Stimulated activated naive CD8-positive, alpha-beta T cell treated with anti-CD3 and anti-CD28 coated beads, Interleukin-15, Interleukin-2, amounts not matched to agents 100 ng/mL and 50 ng/mL, for 24 hours (primary cell): ENCODE results near the gene GPR32.
"Not testable (repeated sequence)": the region's sequence is repeated elsewhere in the genome, so short reads cannot be mapped to it uniquely, and the experiment has no call there.

Experiments
- H3K27ac Mint-ChIP-seq: one replicate; pipeline ENCODE4 v1.8.0; 2021; ENCODE audit warnings: mild to moderate bottlenecking, mixed read lengths
- H3K27me3 Mint-ChIP-seq: one replicate; pipeline ENCODE4 v1.8.0; 2021; ENCODE audit warnings: mixed read lengths
- H3K36me3 Mint-ChIP-seq: one replicate; pipeline ENCODE4 v1.8.0; 2021; ENCODE audit warnings: low read depth, mixed read lengths
- H3K4me1 Mint-ChIP-seq: one replicate; pipeline ENCODE4 v1.8.0; 2021; ENCODE audit warnings: low read depth, mixed read lengths
- H3K4me3 Mint-ChIP-seq: one replicate; pipeline ENCODE4 v1.8.0; 2021; ENCODE audit warnings: mild to moderate bottlenecking, mixed read lengths
- H3K9me3 Mint-ChIP-seq: one replicate; pipeline ENCODE4 v1.8.0; 2021; ENCODE audit warnings: mixed read lengths

GPR32 gene

GRCh38 chr19:50764409-50764808 lies 5.9 kb upstream of the GPR32 start:
- no peaks in the 10 kb centered on the region for H3K36me3 Mint-ChIP-seq
- no peak overlapping the region for H3K4me3 Mint-ChIP-seq
- H3K4me1 Mint-ChIP-seq: no peaks in the 10 kb centered on the region
- no peak overlapping the region for H3K27ac Mint-ChIP-seq
- no peaks in the 10 kb centered on the region for H3K9me3 Mint-ChIP-seq
- H3K27me3 Mint-ChIP-seq: peaks cover 24% of the 10 kb centered on the region

GRCh38 chr19:50766746-50767145 lies 3.5 kb upstream of the GPR32 start:
- H3K27ac Mint-ChIP-seq, H3K9me3 Mint-ChIP-seq, H3K36me3 Mint-ChIP-seq, H3K4me1 Mint-ChIP-seq, H3K4me3 Mint-ChIP-seq: not testable (repeated sequence)
- peaks cover 27% of the 10 kb centered on the region for H3K27me3 Mint-ChIP-seq

GRCh38 chr19:50767263-50767662 lies 3.0 kb upstream of the GPR32 start:
- not testable (repeated sequence) for H3K4me3 Mint-ChIP-seq, H3K27ac Mint-ChIP-seq, H3K9me3 Mint-ChIP-seq, H3K36me3 Mint-ChIP-seq, H3K4me1 Mint-ChIP-seq
- peaks cover 27% of the 10 kb centered on the region for H3K27me3 Mint-ChIP-seq

GRCh38 chr19:50768277-50768676 lies 2.0 kb upstream of the GPR32 start:
- H3K9me3 Mint-ChIP-seq: no peaks in the 10 kb centered on the region
- H3K4me3 Mint-ChIP-seq: no peak overlapping the region
- peaks cover 27% of the 10 kb centered on the region for H3K27me3 Mint-ChIP-seq
- H3K4me1 Mint-ChIP-seq: no peaks in the 10 kb centered on the region
- no peaks in the 10 kb centered on the region for H3K36me3 Mint-ChIP-seq
- H3K27ac Mint-ChIP-seq: no peak overlapping the region

- no peaks in the 10 kb centered on the region for H3K4me1 Mint-ChIP-seq
- H3K36me3 Mint-ChIP-seq: no peaks in the 10 kb centered on the region
- peaks cover 36% of the 10 kb centered on the region for H3K27me3 Mint-ChIP-seq
- no peak overlapping the region for H3K4me3 Mint-ChIP-seq
- H3K27ac Mint-ChIP-seq: no peak overlapping the region
- H3K9me3 Mint-ChIP-seq: no peaks in the 10 kb centered on the region
Measured at GRCh38 chr19:50770888-50771287, 624 bp downstream of the GPR32 start.

GRCh38 chr19:50772476-50772875 lies 2.2 kb downstream of the GPR32 start:
- Mint-ChIP-seq H3K9me3 (no peaks in the 10 kb centered on the region), H3K36me3 (no peaks in the 10 kb centered on the region), H3K27me3 (peaks cover 40% of the 10 kb centered on the region), H3K4me3 (no peak overlapping the region), H3K27ac (no peak overlapping the region), H3K4me1 (no peaks in the 10 kb centered on the region)

GRCh38 chr19:50772912-50773311 lies 2.6 kb downstream of the GPR32 start:
- not testable (repeated sequence) for H3K4me3 Mint-ChIP-seq, H3K36me3 Mint-ChIP-seq, H3K27ac Mint-ChIP-seq, H3K4me1 Mint-ChIP-seq, H3K9me3 Mint-ChIP-seq
- peaks cover 42% of the 10 kb centered on the region for H3K27me3 Mint-ChIP-seq

- H3K27ac Mint-ChIP-seq, H3K4me1 Mint-ChIP-seq, H3K4me3 Mint-ChIP-seq, H3K36me3 Mint-ChIP-seq, H3K9me3 Mint-ChIP-seq: not testable (repeated sequence)
- peaks cover 42% of the 10 kb centered on the region for H3K27me3 Mint-ChIP-seq
Measured at GRCh38 chr19:50773454-50773853, 3.2 kb downstream of the GPR32 start.

GRCh38 chr19:50776131-50776530 lies 5.9 kb downstream of the GPR32 start:
- Mint-ChIP-seq H3K9me3 (no peaks in the 10 kb centered on the region), H3K36me3 (no peaks in the 10 kb centered on the region), H3K4me3 (no peak overlapping the region), H3K27me3 (peaks cover 65% of the 10 kb centered on the region), H3K4me1 (peaks cover 4% of the 10 kb centered on the region), H3K27ac (no peak overlapping the region)

GRCh38 chr19:50777261-50777660 lies 7.0 kb downstream of the GPR32 start:
- no peak overlapping the region for H3K4me3 Mint-ChIP-seq
- no peak overlapping the region for H3K27ac Mint-ChIP-seq
- peaks cover 66% of the 10 kb centered on the region for H3K27me3 Mint-ChIP-seq
- no peaks in the 10 kb centered on the region for H3K9me3 Mint-ChIP-seq
- peaks cover 4% of the 10 kb centered on the region for H3K4me1 Mint-ChIP-seq
- H3K36me3 Mint-ChIP-seq: no peaks in the 10 kb centered on the region

- Mint-ChIP-seq H3K27me3 (peaks cover 72% of the 10 kb centered on the region), H3K4me3 (no peak overlapping the region), H3K4me1 (peaks cover 4% of the 10 kb centered on the region), H3K36me3 (no peaks in the 10 kb centered on the region), H3K9me3 (no peaks in the 10 kb centered on the region), H3K27ac (no peak overlapping the region)
Measured at GRCh38 chr19:50777830-50778303, 7.6 kb downstream of the GPR32 start.

- Mint-ChIP-seq H3K4me3 (no peak overlapping the region), H3K27ac (no peak overlapping the region), H3K36me3 (no peaks in the 10 kb centered on the region), H3K9me3 (no peaks in the 10 kb centered on the region), H3K27me3 (peaks cover 67% of the 10 kb centered on the region), H3K4me1 (peaks cover 4% of the 10 kb centered on the region)
Measured at GRCh38 chr19:50778906-50779430, 8.7 kb downstream of the GPR32 start.

GRCh38 chr19:50779504-50780457 lies 9.5 kb downstream of the GPR32 start:
- no peak overlapping the region for H3K27ac Mint-ChIP-seq
- H3K27me3 Mint-ChIP-seq: peaks cover 62% of the 10 kb centered on the region
- no peaks in the 10 kb centered on the region for H3K36me3 Mint-ChIP-seq
- H3K9me3 Mint-ChIP-seq: no peaks in the 10 kb centered on the region
- no peak overlapping the region for H3K4me3 Mint-ChIP-seq
- peaks cover 4% of the 10 kb centered on the region for H3K4me1 Mint-ChIP-seq

- no peaks in the 10 kb centered on the region for H3K36me3 Mint-ChIP-seq
Measured at GRCh38 chr19:50780753-50781435, 10.6 kb downstream of the GPR32 start.

GRCh38 chr19:50783848-50784152 lies 13.5 kb downstream of the GPR32 start:
- peaks cover 30% of the 10 kb centered on the region for H3K27me3 Mint-ChIP-seq
- H3K4me1 Mint-ChIP-seq, H3K9me3 Mint-ChIP-seq, H3K4me3 Mint-ChIP-seq, H3K36me3 Mint-ChIP-seq, H3K27ac Mint-ChIP-seq: not testable (repeated sequence)

More at GRCh38 chr19:50780753-50781435, 10.6 kb downstream of the GPR32 start:
- Mint-ChIP-seq H3K4me3 (no peak overlapping the region), H3K27me3 (peaks cover 54% of the 10 kb centered on the region), H3K27ac (no peak overlapping the region), H3K9me3 (no peaks in the 10 kb centered on the region), H3K4me1 (peaks cover 4% of the 10 kb centered on the region)
